ENCODE measurements around the gene BICC1. TPM values are rescaled to one million over a fixed set of nuclear protein-coding genes. Genes with fewer than 3 reads are reported as not detected.

BICC1 gene
- total and polyA plus RNA-seq, 4 donors = 0.82 to 6.1 (median 4.5) TPM

- Histone ChIP-seq H3K27ac (ENCODE audit: low read depth in 1 of 2, low read length in 2 of 2) (no peak overlapping the region), H3K36me3 (ENCODE audit: control insufficient read depth in 4 of 4, insufficient read depth in 3 of 4, low read depth in 1 of 4, low read length in 3 of 4) (no peaks in the 10 kb centered on the region), H3K9ac (ENCODE audit: low read depth in 1 of 2, low read length in 2 of 2) (no peak overlapping the region), H3K4me1 (ENCODE audit: control insufficient read depth in 4 of 4, insufficient read depth in 4 of 4, low read length in 3 of 4) (no peaks in the 10 kb centered on the region), H3K4me3 (ENCODE audit: low read depth in 1 of 3, low read length in 3 of 3) (no peak overlapping the region), H3K27me3 (ENCODE audit: control insufficient read depth in 4 of 4, insufficient read depth in 4 of 4, low read length in 3 of 4) (no peaks in the 10 kb centered on the region), H3K9me3 (ENCODE audit: control insufficient read depth in 4 of 4, low read length in 3 of 4) (no peaks in the 10 kb centered on the region)
- WGBS = 63% methylated on average over 4 of the region's 4 CpGs
- no peak for DNase-seq (ENCODE audit: low spot score)
- TF ChIP-seq, protein P1, sequence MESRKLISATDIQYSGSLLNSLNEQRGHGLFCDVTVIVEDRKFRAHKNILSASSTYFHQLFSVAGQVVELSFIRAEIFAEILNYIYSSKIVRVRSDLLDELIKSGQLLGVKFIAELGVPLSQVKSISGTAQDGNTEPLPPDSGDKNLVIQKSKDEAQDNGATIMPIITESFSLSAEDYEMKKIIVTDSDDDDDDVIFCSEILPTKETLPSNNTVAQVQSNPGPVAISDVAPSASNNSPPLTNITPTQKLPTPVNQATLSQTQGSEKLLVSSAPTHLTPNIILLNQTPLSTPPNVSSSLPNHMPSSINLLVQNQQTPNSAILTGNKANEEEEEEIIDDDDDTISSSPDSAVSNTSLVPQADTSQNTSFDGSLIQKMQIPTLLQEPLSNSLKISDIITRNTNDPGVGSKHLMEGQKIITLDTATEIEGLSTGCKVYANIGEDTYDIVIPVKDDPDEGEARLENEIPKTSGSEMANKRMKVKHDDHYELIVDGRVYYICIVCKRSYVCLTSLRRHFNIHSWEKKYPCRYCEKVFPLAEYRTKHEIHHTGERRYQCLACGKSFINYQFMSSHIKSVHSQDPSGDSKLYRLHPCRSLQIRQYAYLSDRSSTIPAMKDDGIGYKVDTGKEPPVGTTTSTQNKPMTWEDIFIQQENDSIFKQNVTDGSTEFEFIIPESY (IDR thresholded peaks at IDR 0.05) = no peak
- TF ChIP-seq RAD21 (IDR thresholded peaks at IDR 0.05) = no peak
- TF ChIP-seq TAF1 (conservative IDR thresholded peaks at IDR 0.05) = no peak
- TF ChIP-seq, protein P2, sequence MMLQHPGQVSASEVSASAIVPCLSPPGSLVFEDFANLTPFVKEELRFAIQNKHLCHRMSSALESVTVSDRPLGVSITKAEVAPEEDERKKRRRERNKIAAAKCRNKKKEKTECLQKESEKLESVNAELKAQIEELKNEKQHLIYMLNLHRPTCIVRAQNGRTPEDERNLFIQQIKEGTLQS (IDR thresholded peaks at IDR 0.05) = no peak
- TF ChIP-seq YY1 (IDR thresholded peaks at IDR 0.05) = no peak
- TF ChIP-seq NR2F2 (IDR thresholded peaks at IDR 0.05) = no peak
- TF ChIP-seq FOXA1 (IDR thresholded peaks at IDR 0.05) = no peak
- no peak for TF ChIP-seq EGR1 (IDR thresholded peaks at IDR 0.05; ENCODE audit: low read depth in 2 of 2)
- no peak for TF ChIP-seq SP1 (IDR thresholded peaks at IDR 0.05)
- TF ChIP-seq HNF4G (IDR thresholded peaks at IDR 0.05) = no peak
These were observed 130.3 kb downstream of the BICC1 start for GRCh38 chr10:58642916-58643428.

DNA sequence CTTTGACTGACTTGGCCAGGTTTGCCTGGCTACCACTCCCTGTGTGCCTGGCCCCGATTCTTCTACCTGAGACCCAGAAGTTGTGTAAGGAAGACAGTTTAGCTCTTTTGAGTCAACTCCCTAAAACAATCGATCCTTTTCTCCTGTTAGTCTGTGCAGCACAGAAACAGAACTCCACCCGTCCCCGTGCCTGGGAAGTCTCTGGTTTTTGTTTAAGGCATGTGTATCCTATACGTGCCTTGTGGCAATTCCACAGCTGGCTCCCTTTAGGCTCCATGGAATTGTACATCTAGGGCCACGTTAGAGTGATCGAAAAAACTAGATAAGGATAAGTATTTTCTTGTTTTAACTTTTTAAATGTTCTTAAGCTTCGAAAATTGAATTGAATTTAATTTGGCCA is 131.6 kb downstream of the BICC1 start:
- no peaks in the 10 kb centered on the region for H3K27me3 ChIP-seq (ENCODE audit: control insufficient read depth in 4 of 4, insufficient read depth in 4 of 4, low read length in 3 of 4)
- no peak overlapping the region for H3K4me3 ChIP-seq (ENCODE audit: low read depth in 1 of 3, low read length in 3 of 3)
- no peaks in the 10 kb centered on the region for H3K4me1 ChIP-seq (ENCODE audit: control insufficient read depth in 4 of 4, insufficient read depth in 4 of 4, low read length in 3 of 4)
- H3K27ac ChIP-seq (ENCODE audit: low read depth in 1 of 2, low read length in 2 of 2) = no peak overlapping the region
- TF ChIP-seq, protein P2 (IDR thresholded peaks at IDR 0.05) = no peak
- TF ChIP-seq HNF4G (IDR thresholded peaks at IDR 0.05) (no peak), REST (IDR thresholded peaks at IDR 0.05) (no peak), YY1 (IDR thresholded peaks at IDR 0.05) (no peak), FOXA1 (IDR thresholded peaks at IDR 0.05) (no peak), FOXA2 (IDR thresholded peaks at IDR 0.05) (no peak), RXRA (IDR thresholded peaks at IDR 0.05) (no peak), GABPA (IDR thresholded peaks at IDR 0.05 in 1 of 2, conservative IDR thresholded peaks at IDR 0.05 in 1 of 2) (no peak), NR2F2 (IDR thresholded peaks at IDR 0.05) (no peak)
- H3K9me3 ChIP-seq (ENCODE audit: control insufficient read depth in 4 of 4, low read length in 3 of 4) = no peaks in the 10 kb centered on the region
- H3K36me3 ChIP-seq (ENCODE audit: control insufficient read depth in 4 of 4, insufficient read depth in 3 of 4, low read depth in 1 of 4, low read length in 3 of 4) = no peaks in the 10 kb centered on the region
- no peak for DNase-seq (ENCODE audit: low spot score)
- 90% methylated on average over 8 of the region's 8 CpGs for WGBS
- H3K9ac ChIP-seq (ENCODE audit: low read depth in 1 of 2, low read length in 2 of 2) = no peak overlapping the region

Measured in liver (tissue), 9 donors.